Measurements from ENCODE around the gene ARL13A. TPM values are rescaled to one million over a fixed set of nuclear protein-coding genes. Genes with fewer than 3 reads are reported as not detected.
A peak's percentile ranks its signal among the peaks of the same experiment; 100 is the strongest.

Gene ARL13A
- total RNA-seq = not detected

- no peak within 1 kb of the TSS for H3K4me3 Mint-ChIP-seq
- H3K36me3 Mint-ChIP-seq = no peaks in the 10 kb centered on the region
- H3K4me1 Mint-ChIP-seq = no peaks in the 10 kb centered on the region
- no peak for ATAC-seq
- no peak for DNase-seq
- CTCF ChIA-PET = no interaction called here
- no peaks in the 10 kb centered on the region for H3K9me3 Mint-ChIP-seq (ENCODE audit: low read depth)
- H3K27ac Mint-ChIP-seq = no peak within 1 kb of the TSS
- no peaks in the 10 kb centered on the region for H3K27me3 Mint-ChIP-seq
Measured at GRCh38 chrX:100969408-100969807, at the start of gene ARL13A. Gene ARL13A, plus strand, starts transcription at chrX:100969708. Its CDS starts 3,982 bp downstream, at chrX:100973690.

- ATAC-seq (no peak), DNase-seq (no peak)
- CTCF ChIA-PET = no interaction called here
- Mint-ChIP-seq H3K9me3 (ENCODE audit: low read depth) (no peaks in the 10 kb centered on the region), H3K36me3 (no peaks in the 10 kb centered on the region), H3K4me3 (no peak overlapping the region), H3K27ac (no peak overlapping the region), H3K27me3 (peaks cover 4% of the 10 kb centered on the region), H3K4me1 (peaks cover 8% of the 10 kb centered on the region)
Measured at GRCh38 chrX:100924375-100924774, 45.1 kb upstream of the ARL13A start.

- H3K9me3 Mint-ChIP-seq (ENCODE audit: low read depth) = peaks cover 4% of the 10 kb centered on the region
- CTCF ChIA-PET = no interaction called here
- DNase-seq (no peak), ATAC-seq (no peak)
- peaks cover 15% of the 10 kb centered on the region for H3K4me1 Mint-ChIP-seq
- H3K27me3 Mint-ChIP-seq = peaks cover 4% of the 10 kb centered on the region
- H3K27ac Mint-ChIP-seq = no peak overlapping the region
- H3K4me3 Mint-ChIP-seq = no peak overlapping the region
- H3K36me3 Mint-ChIP-seq = peaks cover 4% of the 10 kb centered on the region
Measured at GRCh38 chrX:100926453-100926852, 43.1 kb upstream of the ARL13A start.

GRCh38 chrX:100928660-100929613 is 40.6 kb upstream of the ARL13A start, which contains the start of gene XKRX:
Gene XKRX, minus strand, starts transcription at chrX:100928917. Its CDS starts 613 bp downstream, at chrX:100928304.
- H3K4me3 Mint-ChIP-seq = peak within 1 kb of the TSS; percentile 73
- peaks cover 6% of the 10 kb centered on the region for H3K9me3 Mint-ChIP-seq (ENCODE audit: low read depth)
- H3K4me1 Mint-ChIP-seq = peaks cover 22% of the 10 kb centered on the region
- DNase-seq (peak; percentile 56), ATAC-seq (peak; percentile 76)
- CTCF ChIA-PET = no interaction called here
- H3K36me3 Mint-ChIP-seq = peaks cover 6% of the 10 kb centered on the region
- no peak within 1 kb of the TSS for H3K27ac Mint-ChIP-seq
- H3K27me3 Mint-ChIP-seq = peaks cover 4% of the 10 kb centered on the region

- peaks cover 4% of the 10 kb centered on the region for H3K27me3 Mint-ChIP-seq
- H3K36me3 Mint-ChIP-seq = peaks cover 6% of the 10 kb centered on the region
- peaks cover 22% of the 10 kb centered on the region for H3K4me1 Mint-ChIP-seq
- no peak overlapping the region for H3K4me3 Mint-ChIP-seq
- ATAC-seq = peak; percentile 72
- peaks cover 6% of the 10 kb centered on the region for H3K9me3 Mint-ChIP-seq (ENCODE audit: low read depth)
- peak overlapping the region; percentile 52 for H3K27ac Mint-ChIP-seq
- CTCF ChIA-PET = no interaction called here
- DNase-seq = peak; percentile 48
Measured at GRCh38 chrX:100931218-100931924, 38.1 kb upstream of the ARL13A start.

- H3K27ac Mint-ChIP-seq = no peak overlapping the region
- no peak overlapping the region for H3K4me3 Mint-ChIP-seq
- CTCF ChIA-PET = no interaction called here
- peaks cover 4% of the 10 kb centered on the region for H3K27me3 Mint-ChIP-seq
- DNase-seq = no peak
- peaks cover 6% of the 10 kb centered on the region for H3K9me3 Mint-ChIP-seq (ENCODE audit: low read depth)
- ATAC-seq = peak; percentile 11
- H3K36me3 Mint-ChIP-seq = peaks cover 6% of the 10 kb centered on the region
- peaks cover 22% of the 10 kb centered on the region for H3K4me1 Mint-ChIP-seq
Measured at GRCh38 chrX:100931925-100932285, 37.6 kb upstream of the ARL13A start.

GRCh38 chrX:100935767-100936166 is 33.7 kb upstream of the ARL13A start:
- CTCF ChIA-PET = no interaction called here
- peaks cover 15% of the 10 kb centered on the region for H3K4me1 Mint-ChIP-seq
- no peaks in the 10 kb centered on the region for H3K27me3 Mint-ChIP-seq
- H3K36me3 Mint-ChIP-seq = peaks cover 6% of the 10 kb centered on the region
- H3K4me3 Mint-ChIP-seq = no peak overlapping the region
- DNase-seq (no peak), ATAC-seq (no peak)
- no peak overlapping the region for H3K27ac Mint-ChIP-seq
- H3K9me3 Mint-ChIP-seq (ENCODE audit: low read depth) = peaks cover 6% of the 10 kb centered on the region

GRCh38 chrX:100939333-100939732 is 30.2 kb upstream of the ARL13A start:
- ATAC-seq (no peak), DNase-seq (no peak)
- Mint-ChIP-seq H3K27me3 (no peaks in the 10 kb centered on the region), H3K36me3 (no peaks in the 10 kb centered on the region), H3K27ac (no peak overlapping the region), H3K4me3 (no peak overlapping the region), H3K4me1 (peaks cover 3% of the 10 kb centered on the region), H3K9me3 (ENCODE audit: low read depth) (no peaks in the 10 kb centered on the region)
- CTCF ChIA-PET = interaction anchor here (1.2 kb wide), 1 partner anchor 43 kb away, joined by 3 read pairs; no protein-coding TSS in a partner anchor

- CTCF ChIA-PET = interaction anchor here (0.5 kb wide), 1 partner anchor 49 kb away, joined by 3 read pairs; no protein-coding TSS in a partner anchor
- Mint-ChIP-seq H3K27me3 (no peaks in the 10 kb centered on the region), H3K9me3 (ENCODE audit: low read depth) (no peaks in the 10 kb centered on the region), H3K36me3 (no peaks in the 10 kb centered on the region), H3K4me3 (no peak overlapping the region), H3K27ac (no peak overlapping the region), H3K4me1 (peaks cover under 1% of the 10 kb centered on the region)
- ATAC-seq = no peak
- no peak for DNase-seq
Measured at GRCh38 chrX:100944601-100945000, 24.9 kb upstream of the ARL13A start.

GRCh38 chrX:100946299-100946927 is 23.1 kb upstream of the ARL13A start:
- Mint-ChIP-seq H3K9me3 (ENCODE audit: low read depth) (no peaks in the 10 kb centered on the region), H3K36me3 (no peaks in the 10 kb centered on the region), H3K27me3 (no peaks in the 10 kb centered on the region), H3K4me3 (no peak overlapping the region), H3K4me1 (no peaks in the 10 kb centered on the region), H3K27ac (no peak overlapping the region)
- CTCF ChIA-PET = interaction anchor here (0.7 kb wide), 1 partner anchor 11 kb away, joined by 3 read pairs; no protein-coding TSS in a partner anchor
- DNase-seq = no peak
- ATAC-seq = no peak

GRCh38 chrX:100948557-100948956 is 21.0 kb upstream of the ARL13A start:
- no peak for ATAC-seq
- no peak for DNase-seq
- Mint-ChIP-seq H3K36me3 (no peaks in the 10 kb centered on the region), H3K4me3 (no peak overlapping the region), H3K27ac (no peak overlapping the region), H3K9me3 (ENCODE audit: low read depth) (no peaks in the 10 kb centered on the region), H3K4me1 (no peaks in the 10 kb centered on the region), H3K27me3 (no peaks in the 10 kb centered on the region)
- CTCF ChIA-PET = no interaction called here

GRCh38 chrX:100962811-100963210 is 6.7 kb upstream of the ARL13A start:
- H3K27me3 Mint-ChIP-seq = no peaks in the 10 kb centered on the region
- H3K4me3 Mint-ChIP-seq = no peak overlapping the region
- ATAC-seq (no peak), DNase-seq (no peak)
- no peaks in the 10 kb centered on the region for H3K36me3 Mint-ChIP-seq
- CTCF ChIA-PET = no interaction called here
- no peaks in the 10 kb centered on the region for H3K9me3 Mint-ChIP-seq (ENCODE audit: low read depth)
- no peak overlapping the region for H3K27ac Mint-ChIP-seq
- H3K4me1 Mint-ChIP-seq = no peaks in the 10 kb centered on the region

GRCh38 chrX:100964362-100964761 is 5.1 kb upstream of the ARL13A start:
- H3K4me3 Mint-ChIP-seq = no peak overlapping the region
- H3K27me3 Mint-ChIP-seq = no peaks in the 10 kb centered on the region
- no peaks in the 10 kb centered on the region for H3K4me1 Mint-ChIP-seq
- no peak for DNase-seq
- ATAC-seq = no peak
- H3K27ac Mint-ChIP-seq = no peak overlapping the region
- H3K9me3 Mint-ChIP-seq (ENCODE audit: low read depth) = no peaks in the 10 kb centered on the region
- CTCF ChIA-PET = no interaction called here
- no peaks in the 10 kb centered on the region for H3K36me3 Mint-ChIP-seq

Measured in activated CD8-positive, alpha-beta memory T cell treated with anti-CD3 and anti-CD28 coated beads, Interleukin-2, amount 10 ng/mL, durations not matched to agents 7 days and 5 days (primary cell).